K562 (cell line): ENCODE data around the gene ADRA2B. TPM values are rescaled to one million over a fixed set of nuclear protein-coding genes. Genes with fewer than 3 reads are reported as not detected.

Experiments
- ATAC-seq: fragments of 200-7000 bp; cut with Tn5 transposase; 3 replicates; pipeline ENCODE4 v1.9.1; 2020; ENCODE audit warnings: moderate library complexity
- BruUV-seq: library from RNA; stranded (reverse); fragments of 400-500 nt; replicated peaks from 2 replicates; lab custom pipeline; 2021; lab: Mats Ljungman, UMichigan
- CTCF ChIA-PET: fragments of 300-600 bp; formaldehyde crosslinking; extraction: SDS; loops from one replicate; lab custom pipeline; 2021; ENCODE audit warnings: low intra/inter-chr PET ratio; lab: Yijun Ruan, JAX
- POLR2A ChIA-PET: fragments of 300-600, 350-650 bp; sonication (Branson Sonifier 250); formaldehyde crosslinking; extraction: SDS; loops from one replicate; lab custom pipeline; 2021; ENCODE audit warnings: antibody characterized with exemption, inconsistent platforms; lab: Yijun Ruan, JAX
- DNase-seq, 4 experiments: peaks; one replicate each; pipeline versions ENCODE4 v3.0.0 to v3.0.0-alpha.2; 2011 to 2018; ENCODE audit warnings: low spot score in 3 of 4, mixed read lengths in 3 of 4; ENCODE audit errors: extremely low read depth in 1 of 4
- FAIRE-seq: peaks from 2 replicates; lab custom pipeline; 2011; peaks lifted over from hg19 to GRCh38; lab: Jason Lieb, UNC
- H2AFZ ChIP-seq: 2 replicates; pipeline ENCODE4 v1.6.0; 2011; ENCODE audit warnings: low read depth, low read length, control low read depth, inconsistent platforms
- H3K27ac ChIP-seq: fragments of 200-600 bp; 3 replicates; pipeline ENCODE4 v1.8.0; 2011; ENCODE audit warnings: low read depth, mild to moderate bottlenecking, control low read depth, inconsistent platforms, low read length, moderate library complexity, mixed read lengths; ENCODE audit errors: extremely low read depth
- H3K27me3 ChIP-seq, 2 experiments: fragments of 300-600 bp in 1 of 2; 2 replicates in 1 of 2; 3 replicates in 1 of 2; pipeline versions ENCODE4 v1.6.0 to v1.8.0; 2011; ENCODE audit warnings: inconsistent platforms in 2 of 2, low read length in 2 of 2, mild to moderate bottlenecking in 1 of 2, mixed read lengths in 1 of 2, moderate library complexity in 1 of 2; ENCODE audit not compliant: control insufficient read depth in 2 of 2, insufficient read depth in 2 of 2
- H3K36me3 ChIP-seq: fragments of 300-600 bp; 3 replicates; pipeline ENCODE4 v1.8.0; 2011; ENCODE audit warnings: mild to moderate bottlenecking, low read length, inconsistent platforms; ENCODE audit not compliant: control insufficient read depth, insufficient read depth
- H3K4me1 ChIP-seq, 2 experiments: fragments of 200-600 bp in 1 of 2; replicated peaks in 1 of 2; 2 replicates in 1 of 2; 3 replicates in 1 of 2; pipeline versions ENCODE4 v1.5.1 to v1.8.0; 2011; ENCODE audit warnings: inconsistent platforms in 2 of 2, low read length in 2 of 2, mild to moderate bottlenecking in 1 of 2, mixed read lengths in 1 of 2, moderate library complexity in 1 of 2; ENCODE audit not compliant: control insufficient read depth in 2 of 2, insufficient read depth in 2 of 2
- H3K4me2 ChIP-seq: 2 replicates; pipeline ENCODE4 v1.6.1; 2011; ENCODE audit warnings: low read length, control low read depth, inconsistent platforms, mixed read lengths; ENCODE audit not compliant: insufficient read depth
- H3K4me3 ChIP-seq: fragments of 200-600 bp; sonication (generic), shearing (Covaris generic); 2 replicates; pipeline ENCODE4 v1.5.1; 2016; ENCODE audit warnings: control low read depth, inconsistent platforms
- H3K79me2 ChIP-seq: fragments of 200-600 bp; 3 replicates; pipeline ENCODE4 v1.8.0; 2011; ENCODE audit warnings: low read length, inconsistent platforms; ENCODE audit not compliant: control insufficient read depth, insufficient read depth
- H3K9ac ChIP-seq, 2 experiments: 2 replicates each; pipeline versions ENCODE4 v1.6.0 to v1.6.1; 2011; ENCODE audit warnings: low read depth in 2 of 2, low read length in 2 of 2, control low read depth in 1 of 2, inconsistent platforms in 1 of 2, mild to moderate bottlenecking in 1 of 2, mixed read lengths in 1 of 2; ENCODE audit not compliant: insufficient read depth in 1 of 2
- H3K9me1 ChIP-seq: one replicate; pipeline ENCODE4 v1.6.0; 2011; ENCODE audit warnings: inconsistent platforms, mild to moderate bottlenecking, low read length, moderate library complexity; ENCODE audit not compliant: control insufficient read depth, insufficient read depth
- H3K9me3 ChIP-seq: replicated peaks from 2 replicates; pipeline ENCODE4 v1.5.1; 2011; ENCODE audit warnings: low read depth, low read length, inconsistent platforms; ENCODE audit not compliant: control insufficient read depth, insufficient read depth
- H4K20me1 ChIP-seq: replicated peaks from 2 replicates; pipeline ENCODE4 v1.6.1; 2011; ENCODE audit warnings: low read length, inconsistent platforms, mixed read lengths; ENCODE audit not compliant: control insufficient read depth, insufficient read depth
- CCNT2 ChIP-seq: IDR thresholded peaks from 2 replicates; pipeline ENCODE4 v1.6.1; 2011; ENCODE audit warnings: borderline replicate concordance, low read depth, mild to moderate bottlenecking, moderate library complexity, mixed read lengths, low read length; ENCODE audit not compliant: insufficient read length; ENCODE audit errors: extremely low read depth
- HDAC8 ChIP-seq: fragments of 450-650 bp; IDR thresholded peaks from 2 replicates; pipeline ENCODE4 v1.6.1; 2016; ENCODE audit warnings: mild to moderate bottlenecking, missing genetic modification characterization, moderate library complexity, missing compliant biosample characterization
- HEY1 ChIP-seq: fragments of 250-450 bp; sonication (Bioruptor Pico); IDR thresholded peaks from 2 replicates; pipeline ENCODE4 v1.5.0; 2020; ENCODE audit warnings: mild to moderate bottlenecking, moderate library complexity, borderline replicate concordance
- HNRNPK ChIP-seq: fragments of 200-400 bp; formaldehyde crosslinking; IDR thresholded peaks from one replicate; pipeline ENCODE4 v1.6.1; 2018; ENCODE audit warnings: mild to moderate bottlenecking, low read depth, low read length; ENCODE audit not compliant: poor library complexity, severe bottlenecking
- HSF4 ChIP-seq: fragments of 250-450 bp; sonication (Bioruptor Pico); IDR thresholded peaks from 2 replicates; pipeline ENCODE4 v2.1.2; 2022; ENCODE audit warnings: mild to moderate bottlenecking, moderate library complexity, borderline replicate concordance
- MAZ ChIP-seq, 2 experiments: fragments of 450-650 bp in 1 of 2; sonication (generic) in 1 of 2; formaldehyde crosslinking; IDR thresholded peaks in 1 of 2; conservative IDR thresholded peaks in 1 of 2; 2 replicates each; pipeline versions ENCODE4 v1.4.0 to v1.5.0; 2020; ENCODE audit warnings: mild to moderate bottlenecking in 1 of 2, missing genetic modification reagents in 1 of 2
- POLR2B ChIP-seq: fragments of 450-650 bp; IDR thresholded peaks from 2 replicates; pipeline ENCODE4 v1.6.1; 2018; ENCODE audit warnings: low read depth; ENCODE audit not compliant: partially characterized antibody
- SMARCC2 ChIP-seq: fragments of 450-650 bp; IDR thresholded peaks from 2 replicates; pipeline ENCODE4 v1.6.1; 2017; ENCODE audit warnings: antibody characterized with exemption, moderate library complexity, mild to moderate bottlenecking, low read depth
- ZBTB1 ChIP-seq: sonication (generic); formaldehyde crosslinking; IDR thresholded peaks from 2 replicates; pipeline ENCODE4 v1.8.1; 2023; ENCODE audit warnings: missing genetic modification reagents, low read depth, mild to moderate bottlenecking, borderline replicate concordance
- ZKSCAN8 ChIP-seq: fragments of 200-800 bp; sonication (Bioruptor generic); IDR thresholded peaks from 2 replicates; pipeline ENCODE4 v1.6.1; 2016; ENCODE audit warnings: missing genetic modification characterization, missing compliant biosample characterization
- ZNF217 ChIP-seq: sonication (generic); formaldehyde crosslinking; IDR thresholded peaks from 2 replicates; pipeline ENCODE4 v1.8.0; 2022; ENCODE audit warnings: mild to moderate bottlenecking, missing genetic modification reagents
- ZNF668 ChIP-seq: fragments of 250-450 bp; sonication (Bioruptor Pico); IDR thresholded peaks from 2 replicates; pipeline ENCODE4 v1.8.0; 2022; ENCODE audit warnings: mild to moderate bottlenecking, inconsistent platforms
- WGBS: fragments of 100-300 bp; shearing (Covaris generic); methylation state at CpG from one replicate; pipeline ENCODE4 v1.1.6; 2016; ENCODE audit warnings: low coverage, mixed read lengths; ENCODE audit not compliant: insufficient coverage; ENCODE audit errors: missing lambda C conversion rate; 5-methylcytosine and 5-hydroxymethylcytosine counted together
- in situ Hi-C: fragments of 300-500 bp; cut with MboI; formaldehyde crosslinking; loops from 4 replicates; pipeline ENCODE4 v1.15.0; 2018; ENCODE audit warnings: inconsistent platforms, mixed read lengths
- intact Hi-C: fragments of 100-400 bp; cut with micrococcal nuclease; formaldehyde crosslinking; loops from 2 replicates; pipeline ENCODE4 v1.14.2; 2022
- polyA plus RNA-seq, 8 experiments: library from polyadenylated mRNA; depleted of rRNA in 4 of 8; stranded (reverse) in 5 of 8; unstranded in 3 of 8; fragments of >200 nt; fragmentation: Nextera tagmentation in 2 of 8; fragmentation: Illumina TruSeq in 1 of 8; extraction: Ambion mirVana in 2 of 8; extraction: Trizol in 1 of 8; gene quantifications; 2 replicates each; pipeline versions ENCODE4 v1.2.1 to v1.2.3, GENCODE V29; 2011 to 2014; ENCODE audit warnings: inconsistent platforms in 1 of 8, missing spikeins in 1 of 8
- total RNA-seq, 7 experiments: library from RNA; depleted of rRNA in 6 of 7; stranded (reverse); fragments of >200 nt in 6 of 7; fragmentation: Illumina TruSeq in 2 of 7; extraction: Trizol in 2 of 7; gene quantifications; 2 replicates each; pipeline versions ENCODE4 v1.2.1 to v1.2.3, GENCODE V29; 2011 to 2021; ENCODE audit warnings: low replicate concordance in 1 of 7
- TF ChIP-seq, protein P1 (sequence below): fragments of 450-650 bp; formaldehyde crosslinking; IDR thresholded peaks from 2 replicates; pipeline ENCODE4 v1.4.0; 2022; ENCODE audit warnings: mild to moderate bottlenecking, moderate library complexity

The ADRA2B gene
- total and polyA plus RNA-seq, 9 of the 15 experiments (the other 6 are each of a cell fraction or from before 2014, with no cell fraction given): not detected

DNA sequence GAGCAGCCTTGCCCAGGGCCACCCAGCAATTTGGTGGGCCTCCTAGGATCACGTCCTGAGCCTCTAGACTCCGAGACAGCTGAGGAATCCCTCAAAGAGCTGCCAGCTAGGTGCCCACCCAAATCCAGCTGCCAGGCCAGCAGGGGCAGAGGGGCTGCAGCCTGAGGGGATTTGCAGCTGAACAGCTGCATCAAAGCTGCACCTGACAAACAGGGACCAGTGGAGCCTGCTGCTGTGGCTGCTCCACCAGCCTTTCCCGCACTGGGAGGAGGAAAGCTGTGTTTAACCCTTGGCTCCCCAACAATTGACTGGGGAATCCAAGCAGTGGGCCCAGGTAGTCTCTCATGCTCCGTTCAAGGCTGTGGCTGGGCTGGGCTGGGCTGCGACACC, 8.2 kb downstream of the ADRA2B start:
- DNase-seq (no peak), FAIRE-seq (no peak), ATAC-seq (no peak)
- Histone ChIP-seq H3K9ac (peak overlapping the region in 1 of 2 experiments; percentile 17; a peak in 1 of 4 replicates), H3K4me1 (peaks cover 0 to 3% of the 10 kb centered on the region in 2 experiments; a peak in 2 of 5 replicates), H2AFZ (no peak overlapping the region), H3K36me3 (no peaks in the 10 kb centered on the region), H3K27me3 (peaks cover 0 to 50% of the 10 kb centered on the region in 2 experiments; a peak in 3 of 5 replicates), H3K9me1 (no peaks in the 10 kb centered on the region), H3K27ac (no peak overlapping the region), H3K4me2 (no peak overlapping the region), H3K9me3 (no peaks in the 10 kb centered on the region), H3K79me2 (no peaks in the 10 kb centered on the region), H4K20me1 (no peaks in the 10 kb centered on the region), H3K4me3 (no peak overlapping the region)
- in situ Hi-C loops: no loop called here
- ChIA-PET POLR2A (interaction anchor here (0.6 to 2.3 kb wide), 3 partner anchors 8 to 32 kb away, joined by 3 to 6 read pairs (median 4); partner anchors contain the start of gene ADRA2B), CTCF (no interaction called here)
- BruUV-seq: no TSS peak
- WGBS: 3% methylated on average over 5 of the region's 5 CpGs
- TF ChIP-seq ZNF668 (CRISPR knock-in tag) (no peak), CCNT2 (no peak), MAZ (CRISPR knock-in tag; conservative IDR thresholded peaks at IDR 0.05 in 1 of 2, IDR thresholded peaks at IDR 0.05 in 1 of 2) (no peak), ZNF217 (no peak), POLR2B (no peak), SMARCC2 (no peak), ZKSCAN8 (CRISPR knock-in tag) (no peak), HSF4 (CRISPR knock-in tag) (no peak), HNRNPK (no peak), HEY1 (no peak), ZBTB1 (CRISPR knock-in tag) (no peak), HDAC8 (tag) (no peak)
- TF ChIP-seq, protein P1, sequence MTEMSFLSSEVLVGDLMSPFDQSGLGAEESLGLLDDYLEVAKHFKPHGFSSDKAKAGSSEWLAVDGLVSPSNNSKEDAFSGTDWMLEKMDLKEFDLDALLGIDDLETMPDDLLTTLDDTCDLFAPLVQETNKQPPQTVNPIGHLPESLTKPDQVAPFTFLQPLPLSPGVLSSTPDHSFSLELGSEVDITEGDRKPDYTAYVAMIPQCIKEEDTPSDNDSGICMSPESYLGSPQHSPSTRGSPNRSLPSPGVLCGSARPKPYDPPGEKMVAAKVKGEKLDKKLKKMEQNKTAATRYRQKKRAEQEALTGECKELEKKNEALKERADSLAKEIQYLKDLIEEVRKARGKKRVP: no peak
- intact Hi-C loops: no loop called here
